Neural cell (in vitro differentiated cells): ENCODE data around the gene FAM204A. TPM values are rescaled to one million over a fixed set of nuclear protein-coding genes. Genes with fewer than 3 reads are reported as not detected.

Experiments used
- H2AFZ ChIP-seq: fragments of 200-600, 300-800 bp; sonication (generic), shearing (Covaris generic); 2 replicates; pipeline ENCODE4 v1.6.0; 2014; ENCODE audit warnings: low read depth, mild to moderate bottlenecking, antibody characterized with exemption, low read length, moderate library complexity
- H3F3A ChIP-seq: fragments of 200-600 bp; shearing (Covaris generic); 2 replicates; pipeline ENCODE4 v1.6.1; 2016; ENCODE audit warnings: mild to moderate bottlenecking, moderate library complexity, mixed read lengths, antibody characterized with exemption, low read length; ENCODE audit not compliant: insufficient read depth, poor library complexity, severe bottlenecking
- H3K27ac ChIP-seq: fragments of 200-600, 300-800 bp; sonication (generic), shearing (Covaris generic); 2 replicates; pipeline ENCODE4 v1.5.1; 2014; ENCODE audit warnings: mild to moderate bottlenecking, low read length, moderate library complexity
- H3K27me3 ChIP-seq: fragments of 300-800, 200-600 bp; sonication (generic), shearing (Covaris generic); 2 replicates; pipeline ENCODE4 v1.6.0; 2014; ENCODE audit warnings: mild to moderate bottlenecking, low read depth, low read length, moderate library complexity; ENCODE audit not compliant: insufficient read depth
- H3K36me3 ChIP-seq: fragments of 300-800, 200-600 bp; sonication (generic), shearing (Covaris generic); 2 replicates; pipeline ENCODE4 v1.5.1; 2014; ENCODE audit warnings: mild to moderate bottlenecking, antibody characterized with exemption, low read length, moderate library complexity; ENCODE audit not compliant: insufficient read depth
- H3K4me2 ChIP-seq: fragments of 300-800, 200-600 bp; sonication (generic), shearing (Covaris generic); 2 replicates; pipeline ENCODE4 v1.6.0; 2014; ENCODE audit warnings: mild to moderate bottlenecking, low read length
- H3K4me3 ChIP-seq: fragments of 300-800, 200-600 bp; sonication (generic), shearing (Covaris generic); 2 replicates; pipeline ENCODE4 v1.5.1; 2014; ENCODE audit warnings: mild to moderate bottlenecking, low read length, moderate library complexity
- H3K79me2 ChIP-seq: fragments of 200-600 bp; shearing (Covaris generic); replicated peaks from 2 replicates; pipeline ENCODE4 v1.6.0; 2014; ENCODE audit warnings: mild to moderate bottlenecking, low read length, moderate library complexity; ENCODE audit not compliant: insufficient read depth
- H3K9ac ChIP-seq: fragments of 300-800, 200-600 bp; sonication (generic), shearing (Covaris generic); 2 replicates; pipeline ENCODE4 v1.6.1; 2016; ENCODE audit warnings: mild to moderate bottlenecking, low read length, mixed read lengths
- H3K9me2 ChIP-seq: fragments of 200-600 bp; shearing (Covaris generic); 2 replicates; pipeline ENCODE4 v1.6.1; 2016; ENCODE audit warnings: mild to moderate bottlenecking, low read length, mixed read lengths; ENCODE audit not compliant: insufficient read depth
- H3K9me3 ChIP-seq: fragments of 200-600, 300-800 bp; sonication (generic), shearing (Covaris generic); 2 replicates; pipeline ENCODE4 v1.6.1; 2016; ENCODE audit warnings: mild to moderate bottlenecking, mixed run types, low read length, moderate library complexity, mixed read lengths
- H4K20me1 ChIP-seq: fragments of 200-600 bp; shearing (Covaris generic); 2 replicates; pipeline ENCODE4 v1.6.1; 2016; ENCODE audit warnings: mild to moderate bottlenecking, mixed run types; ENCODE audit not compliant: insufficient read depth
- EP300 ChIP-seq: fragments of 450-650 bp; conservative IDR thresholded peaks from 2 replicates; pipeline ENCODE4 v1.6.1; 2014; ENCODE audit warnings: antibody characterized with exemption, mild to moderate bottlenecking, moderate library complexity; ENCODE audit not compliant: poor library complexity, severe bottlenecking
- EZH2 ChIP-seq: fragments of 200-600, 300-800 bp; shearing (Covaris generic), sonication (generic); IDR thresholded peaks from 2 replicates; pipeline ENCODE4 v1.6.1; 2014; ENCODE audit warnings: antibody characterized with exemption, low read length, borderline replicate concordance, mild to moderate bottlenecking; ENCODE audit not compliant: insufficient read depth, poor library complexity, severe bottlenecking
- MXI1 ChIP-seq: fragments of 450-650 bp; conservative IDR thresholded peaks from 2 replicates; pipeline ENCODE4 v1.6.1; 2014; ENCODE audit warnings: antibody characterized with exemption, mild to moderate bottlenecking; ENCODE audit not compliant: poor library complexity, severe bottlenecking
- POLR2AphosphoS5 ChIP-seq: IDR thresholded peaks from 2 replicates; pipeline ENCODE4 v1.6.1; 2012
- RAD21 ChIP-seq: fragments of 450-650 bp; conservative IDR thresholded peaks from 2 replicates; pipeline ENCODE4 v1.6.1; 2014; ENCODE audit warnings: antibody characterized with exemption, mild to moderate bottlenecking, moderate library complexity
- SMC3 ChIP-seq: fragments of 450-650 bp; conservative IDR thresholded peaks from 2 replicates; pipeline ENCODE4 v1.6.1; 2014; ENCODE audit warnings: antibody characterized with exemption, mild to moderate bottlenecking, moderate library complexity; ENCODE audit not compliant: poor library complexity
- TAF1 ChIP-seq: IDR thresholded peaks from 2 replicates; pipeline ENCODE4 v1.6.1; 2012; ENCODE audit warnings: low read depth
- polyA plus RNA-seq: library from polyadenylated mRNA; depleted of rRNA; stranded (reverse); fragments of >200 nt; gene quantifications from 2 replicates; pipeline ENCODE4 v1.2.3, GENCODE V29; 2014
- TF ChIP-seq, protein P1 (sequence below): fragments of 450-650 bp; IDR thresholded peaks from 2 replicates; pipeline ENCODE4 v1.5.1; 2014; ENCODE audit warnings: antibody characterized with exemption, mild to moderate bottlenecking, moderate library complexity; ENCODE audit not compliant: poor library complexity, severe bottlenecking
- TF ChIP-seq, protein P2 (sequence below): IDR thresholded peaks from 2 replicates; pipeline ENCODE4 v1.6.1; 2012; ENCODE audit warnings: borderline replicate concordance

FAM204A gene
- polyA plus RNA-seq, 1 donor from 2014 or later: 202 TPM

DNA sequence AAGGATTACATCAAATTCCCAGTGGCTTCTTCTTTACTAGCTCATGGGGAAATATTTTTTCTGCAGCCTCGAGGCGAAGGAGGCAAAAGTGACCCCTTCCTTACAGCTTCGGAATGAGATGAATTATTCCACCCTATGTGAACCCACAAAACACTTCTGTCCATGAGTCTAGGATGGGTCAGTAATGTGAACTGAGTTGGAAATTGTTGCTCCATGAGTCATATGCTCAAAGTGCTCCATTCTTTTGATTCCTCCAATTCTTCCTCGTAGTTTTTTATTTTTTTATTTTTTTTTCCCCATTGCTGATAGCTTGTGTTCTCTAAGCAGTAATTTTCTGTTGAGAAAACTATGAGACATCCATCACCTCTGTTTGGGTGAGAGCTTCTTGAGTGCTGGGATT, 31.7 kb upstream of the FAM204A start:
- H3K36me3 ChIP-seq: no peaks in the 10 kb centered on the region
- H3K9me2 ChIP-seq: no peaks in the 10 kb centered on the region
- H3K9me3 ChIP-seq: no peaks in the 10 kb centered on the region
- H3K9ac ChIP-seq: no peak overlapping the region
- H3K79me2 ChIP-seq: no peaks in the 10 kb centered on the region
- no peaks in the 10 kb centered on the region for H3K27me3 ChIP-seq
- no peaks in the 10 kb centered on the region for H4K20me1 ChIP-seq
- no peak overlapping the region for H3K4me2 ChIP-seq
- H2AFZ ChIP-seq: no peak overlapping the region
- no peak overlapping the region for H3K27ac ChIP-seq
- no peak overlapping the region for H3K4me3 ChIP-seq
- no peak for TF ChIP-seq EP300
- no peak for TF ChIP-seq TAF1
- TF ChIP-seq, protein P1, sequence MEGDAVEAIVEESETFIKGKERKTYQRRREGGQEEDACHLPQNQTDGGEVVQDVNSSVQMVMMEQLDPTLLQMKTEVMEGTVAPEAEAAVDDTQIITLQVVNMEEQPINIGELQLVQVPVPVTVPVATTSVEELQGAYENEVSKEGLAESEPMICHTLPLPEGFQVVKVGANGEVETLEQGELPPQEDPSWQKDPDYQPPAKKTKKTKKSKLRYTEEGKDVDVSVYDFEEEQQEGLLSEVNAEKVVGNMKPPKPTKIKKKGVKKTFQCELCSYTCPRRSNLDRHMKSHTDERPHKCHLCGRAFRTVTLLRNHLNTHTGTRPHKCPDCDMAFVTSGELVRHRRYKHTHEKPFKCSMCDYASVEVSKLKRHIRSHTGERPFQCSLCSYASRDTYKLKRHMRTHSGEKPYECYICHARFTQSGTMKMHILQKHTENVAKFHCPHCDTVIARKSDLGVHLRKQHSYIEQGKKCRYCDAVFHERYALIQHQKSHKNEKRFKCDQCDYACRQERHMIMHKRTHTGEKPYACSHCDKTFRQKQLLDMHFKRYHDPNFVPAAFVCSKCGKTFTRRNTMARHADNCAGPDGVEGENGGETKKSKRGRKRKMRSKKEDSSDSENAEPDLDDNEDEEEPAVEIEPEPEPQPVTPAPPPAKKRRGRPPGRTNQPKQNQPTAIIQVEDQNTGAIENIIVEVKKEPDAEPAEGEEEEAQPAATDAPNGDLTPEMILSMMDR: no peak
- TF ChIP-seq POLR2AphosphoS5: no peak
- TF ChIP-seq MXI1: no peak
- TF ChIP-seq, protein P2, sequence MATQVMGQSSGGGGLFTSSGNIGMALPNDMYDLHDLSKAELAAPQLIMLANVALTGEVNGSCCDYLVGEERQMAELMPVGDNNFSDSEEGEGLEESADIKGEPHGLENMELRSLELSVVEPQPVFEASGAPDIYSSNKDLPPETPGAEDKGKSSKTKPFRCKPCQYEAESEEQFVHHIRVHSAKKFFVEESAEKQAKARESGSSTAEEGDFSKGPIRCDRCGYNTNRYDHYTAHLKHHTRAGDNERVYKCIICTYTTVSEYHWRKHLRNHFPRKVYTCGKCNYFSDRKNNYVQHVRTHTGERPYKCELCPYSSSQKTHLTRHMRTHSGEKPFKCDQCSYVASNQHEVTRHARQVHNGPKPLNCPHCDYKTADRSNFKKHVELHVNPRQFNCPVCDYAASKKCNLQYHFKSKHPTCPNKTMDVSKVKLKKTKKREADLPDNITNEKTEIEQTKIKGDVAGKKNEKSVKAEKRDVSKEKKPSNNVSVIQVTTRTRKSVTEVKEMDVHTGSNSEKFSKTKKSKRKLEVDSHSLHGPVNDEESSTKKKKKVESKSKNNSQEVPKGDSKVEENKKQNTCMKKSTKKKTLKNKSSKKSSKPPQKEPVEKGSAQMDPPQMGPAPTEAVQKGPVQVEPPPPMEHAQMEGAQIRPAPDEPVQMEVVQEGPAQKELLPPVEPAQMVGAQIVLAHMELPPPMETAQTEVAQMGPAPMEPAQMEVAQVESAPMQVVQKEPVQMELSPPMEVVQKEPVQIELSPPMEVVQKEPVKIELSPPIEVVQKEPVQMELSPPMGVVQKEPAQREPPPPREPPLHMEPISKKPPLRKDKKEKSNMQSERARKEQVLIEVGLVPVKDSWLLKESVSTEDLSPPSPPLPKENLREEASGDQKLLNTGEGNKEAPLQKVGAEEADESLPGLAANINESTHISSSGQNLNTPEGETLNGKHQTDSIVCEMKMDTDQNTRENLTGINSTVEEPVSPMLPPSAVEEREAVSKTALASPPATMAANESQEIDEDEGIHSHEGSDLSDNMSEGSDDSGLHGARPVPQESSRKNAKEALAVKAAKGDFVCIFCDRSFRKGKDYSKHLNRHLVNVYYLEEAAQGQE: no peak
- TF ChIP-seq EZH2: no peak
- TF ChIP-seq RAD21: no peak
- no peak for TF ChIP-seq SMC3
- no peaks in the 10 kb centered on the region for H3F3A ChIP-seq

DNA sequence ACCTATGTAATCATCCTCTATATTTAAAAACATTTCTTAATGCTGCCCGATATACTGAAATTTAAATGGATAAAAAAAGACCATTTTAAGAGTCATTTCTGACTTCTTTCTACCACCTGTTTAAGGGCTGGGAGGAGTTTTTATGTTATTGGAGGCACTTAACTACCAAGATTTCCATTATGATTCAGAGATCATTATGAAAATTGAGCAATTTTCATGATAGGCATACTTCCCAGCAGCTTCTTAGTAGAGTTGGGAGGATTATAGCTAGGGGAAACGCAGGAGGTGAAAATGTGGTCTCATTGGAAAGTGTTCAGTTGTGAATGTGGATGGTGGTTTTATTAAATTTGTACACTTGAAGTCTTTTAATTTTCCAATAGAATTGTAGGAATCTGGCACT, 28.4 kb upstream of the FAM204A start:
- no peak overlapping the region for H3K4me2 ChIP-seq
- no peaks in the 10 kb centered on the region for H4K20me1 ChIP-seq
- no peaks in the 10 kb centered on the region for H3K36me3 ChIP-seq
- H3K4me3 ChIP-seq: peak overlapping the region; percentile 26
- H3K27me3 ChIP-seq: no peaks in the 10 kb centered on the region
- TF ChIP-seq POLR2AphosphoS5 (peak; percentile 40), RAD21 (no peak)
- no peaks in the 10 kb centered on the region for H3F3A ChIP-seq
- peaks cover 3% of the 10 kb centered on the region for H3K9me3 ChIP-seq
- H3K9me2 ChIP-seq: no peaks in the 10 kb centered on the region
- H3K79me2 ChIP-seq: no peaks in the 10 kb centered on the region
- H3K9ac ChIP-seq: no peak overlapping the region
- H2AFZ ChIP-seq: no peak overlapping the region
- H3K27ac ChIP-seq: peak overlapping the region; percentile 61

DNA sequence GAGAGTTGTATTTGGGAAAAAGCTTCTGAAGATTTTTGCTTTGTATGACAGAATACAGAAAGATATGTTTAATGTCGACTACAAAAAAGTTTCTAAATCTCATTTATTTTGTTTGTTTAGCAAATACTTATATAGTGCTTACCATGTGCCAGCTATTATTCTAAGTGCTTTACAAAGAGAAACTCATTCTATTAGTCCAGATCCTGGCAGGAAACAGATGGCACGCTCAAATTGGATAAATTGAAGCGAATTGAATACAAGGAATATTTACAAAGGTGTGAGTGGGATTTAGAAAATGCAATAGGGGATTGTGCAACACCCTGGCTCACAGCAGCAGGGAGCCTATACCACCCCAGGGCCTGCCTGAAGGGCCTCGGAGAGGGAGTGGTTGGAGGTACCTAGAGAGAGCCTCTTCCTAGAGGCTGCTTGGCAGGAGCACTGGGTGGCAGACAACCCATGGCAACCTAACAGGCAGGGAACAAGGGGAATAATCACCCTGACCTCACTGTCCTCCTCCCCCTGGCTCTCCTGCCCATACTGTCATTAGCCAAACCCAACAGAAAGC, 27.6 kb upstream of the FAM204A start:
- H4K20me1 ChIP-seq: no peaks in the 10 kb centered on the region
- H3F3A ChIP-seq: no peaks in the 10 kb centered on the region
- TF ChIP-seq TAF1 (no peak), EP300 (no peak), EZH2 (no peak), SMC3 (no peak), MXI1 (no peak), POLR2AphosphoS5 (no peak), RAD21 (no peak)
- TF ChIP-seq, protein P2: no peak
- TF ChIP-seq, protein P1: no peak

More for the DNA sequence above, 27.6 kb upstream of the FAM204A start:
- Histone ChIP-seq H3K4me2 (no peak overlapping the region), H3K9me2 (no peaks in the 10 kb centered on the region), H3K9ac (peak overlapping the region; percentile 6), H2AFZ (no peak overlapping the region), H3K9me3 (peaks cover 4% of the 10 kb centered on the region), H3K79me2 (no peaks in the 10 kb centered on the region), H3K36me3 (no peaks in the 10 kb centered on the region), H3K27me3 (no peaks in the 10 kb centered on the region), H3K4me3 (no peak overlapping the region), H3K27ac (peak overlapping the region; percentile 61)
